ENCODE data around the gene LRRFIP1. TPM values are rescaled to one million over a fixed set of nuclear protein-coding genes. Genes with fewer than 3 reads are reported as not detected.
A peak's percentile ranks its signal among the peaks of the same experiment; 100 is the strongest.

Gene LRRFIP1
- total and polyA plus RNA-seq, 2 of the 13 experiments (the other 11 are each of a cell fraction or from before 2014, with no cell fraction given): 15.9 to 40.5 TPM

- TF ChIP-seq PCBP1 (IDR thresholded peaks at IDR 0.05; ENCODE audit: borderline replicate concordance, low read depth, low read length): no peak
- TF ChIP-seq THAP9 (CRISPR knock-in tag; IDR thresholded peaks at IDR 0.05; ENCODE audit: borderline replicate concordance): no peak
- no peak for TF ChIP-seq ZNF432 (CRISPR knock-in tag; IDR thresholded peaks at IDR 0.05; ENCODE audit: borderline replicate concordance)
- no peak for TF ChIP-seq ZKSCAN5 (CRISPR knock-in tag; IDR thresholded peaks at IDR 0.05)
- TF ChIP-seq ZNF230 (CRISPR knock-in tag; IDR thresholded peaks at IDR 0.05): no peak
- TF ChIP-seq ZBTB37 (CRISPR knock-in tag; IDR thresholded peaks at IDR 0.05): no peak
- TF ChIP-seq ZNF17 (CRISPR knock-in tag; IDR thresholded peaks at IDR 0.05): no peak
- TF ChIP-seq SMARCC2 (IDR thresholded peaks at IDR 0.05): no peak
- no peak for TF ChIP-seq CERS6 (CRISPR knock-in tag; IDR thresholded peaks at IDR 0.05)
- no peak for TF ChIP-seq RBM39 (IDR thresholded peaks at IDR 0.05; ENCODE audit: low read depth, low read length, poor library complexity, severe bottlenecking)
- peak; percentile 35; the same call in 1 of the 2 replicates for TF ChIP-seq ZNF292 (CRISPR knock-in tag; IDR thresholded peaks at IDR 0.05; ENCODE audit: borderline replicate concordance, low read depth)
- TF ChIP-seq ZNF512 (CRISPR knock-in tag; IDR thresholded peaks at IDR 0.05): no peak
- no peak for TF ChIP-seq U2AF1 (optimal IDR thresholded peaks at IDR 0.05; ENCODE audit: low read depth, low read length)
- TF ChIP-seq AGO2 (optimal IDR thresholded peaks at IDR 0.05; ENCODE audit: low read depth, low read length): no peak
- peak; percentile 59 for TF ChIP-seq ZNF687 (CRISPR knock-in tag; IDR thresholded peaks at IDR 0.05)
- TF ChIP-seq KAT8 (CRISPR knock-in tag; IDR thresholded peaks at IDR 0.05): no peak
- no peak for TF ChIP-seq SMARCE1 (IDR thresholded peaks at IDR 0.05; ENCODE audit: borderline replicate concordance)
- TF ChIP-seq CC2D1A (CRISPR knock-in tag; IDR thresholded peaks at IDR 0.05): no peak
Measured at GRCh38 chr2:237774811-237775553, 147.6 kb downstream of the LRRFIP1 start (continued).

Measured in HepG2 (cell line).